HepG2 (cell line): ENCODE measurements around the gene ERFL. TPM values are rescaled to one million over a fixed set of nuclear protein-coding genes. Genes with fewer than 3 reads are reported as not detected.

ENCODE experiments used
- ETV6 ChIP-seq: sonication (generic); formaldehyde crosslinking; conservative IDR thresholded peaks from 2 replicates; pipeline ENCODE4 v1.4.0; 2020; ENCODE audit warnings: missing genetic modification reagents
- FOXC1 ChIP-seq: sonication (generic); formaldehyde crosslinking; IDR thresholded peaks from 2 replicates; pipeline ENCODE4 v1.8.0; 2022; ENCODE audit warnings: mild to moderate bottlenecking, missing genetic modification reagents, borderline replicate concordance
- HDAC1 ChIP-seq: sonication (generic); formaldehyde crosslinking; IDR thresholded peaks from 2 replicates; pipeline ENCODE4 v1.5.1; 2020; ENCODE audit warnings: mild to moderate bottlenecking, missing genetic modification reagents
- KDM5A ChIP-seq: fragments of 200-600 bp; sonication (generic); IDR thresholded peaks from 2 replicates; pipeline ENCODE4 v1.7.0; 2018; ENCODE audit warnings: antibody characterized with exemption, mild to moderate bottlenecking, low read length, borderline replicate concordance
- MTA3 ChIP-seq: sonication (generic); formaldehyde crosslinking; IDR thresholded peaks from 2 replicates; pipeline ENCODE4 v1.4.0; 2020; ENCODE audit warnings: missing genetic modification reagents
- PITX1 ChIP-seq: sonication (generic); formaldehyde crosslinking; IDR thresholded peaks from 2 replicates; pipeline ENCODE4 v1.5.1; 2020; ENCODE audit warnings: mild to moderate bottlenecking, missing genetic modification reagents
- POLR2A ChIP-seq, 2 experiments: IDR thresholded peaks; 2 replicates each; pipeline ENCODE4 v1.6.1; 2011; ENCODE audit warnings: low read depth in 2 of 2, low read length in 2 of 2, mild to moderate bottlenecking in 1 of 2, moderate library complexity in 1 of 2; ENCODE audit not compliant: insufficient read depth in 1 of 2
- RNF2 ChIP-seq: fragments of 450-650 bp; conservative IDR thresholded peaks from 2 replicates; pipeline ENCODE4 v1.6.1; 2016; ENCODE audit warnings: low read depth
- U2AF1 ChIP-seq: fragments of 200-400 bp; formaldehyde crosslinking; optimal IDR thresholded peaks from 2 replicates; pipeline ENCODE3; 2017; ENCODE audit warnings: mild to moderate bottlenecking, low read depth, low read length
- polyA plus RNA-seq, 8 experiments: library from polyadenylated mRNA; depleted of rRNA in 3 of 8; stranded (reverse) in 7 of 8; unstranded in 1 of 8; fragments of >200 nt; fragmentation: Illumina TruSeq in 4 of 8; extraction: Trizol in 4 of 8; gene quantifications; 2 replicates each; pipeline versions ENCODE4 v1.2.1 to v1.2.3, GENCODE V29; 2011 to 2016; ENCODE audit warnings: low read depth in 4 of 8, missing spikeins in 1 of 8, mixed read lengths in 1 of 8; ENCODE audit not compliant: insufficient read depth in 1 of 8
- total RNA-seq, 5 experiments: library from RNA; depleted of rRNA; stranded (reverse); fragments of >200 nt; fragmentation: Illumina TruSeq; extraction: Trizol; gene quantifications; 2 replicates each; pipeline ENCODE4 v1.2.3, GENCODE V29; 2016; ENCODE audit warnings: low read depth in 1 of 5
- TF ChIP-seq, protein P1 (sequence below): sonication (generic); formaldehyde crosslinking; IDR thresholded peaks from 2 replicates; pipeline ENCODE4 v1.4.0; 2020; ENCODE audit warnings: mild to moderate bottlenecking, missing genetic modification reagents, borderline replicate concordance
- TF ChIP-seq, protein P2 (sequence below): sonication (generic); formaldehyde crosslinking; IDR thresholded peaks from 2 replicates; pipeline ENCODE4 v1.8.1; 2023; ENCODE audit warnings: mild to moderate bottlenecking, missing genetic modification reagents
- TF ChIP-seq, protein P3 (sequence below): IDR thresholded peaks from 2 replicates; pipeline ENCODE4 v1.6.1; 2018; ENCODE audit warnings: missing genetic modification reagents, mild to moderate bottlenecking, missing compliant biosample characterization
- TF ChIP-seq, protein P4 (sequence below): sonication (generic); formaldehyde crosslinking; IDR thresholded peaks from 2 replicates; pipeline ENCODE4 v1.4.0; 2020; ENCODE audit warnings: missing genetic modification reagents
- TF ChIP-seq, protein P5 (sequence below): sonication (generic); formaldehyde crosslinking; IDR thresholded peaks from 2 replicates; pipeline ENCODE4 v1.9.0; 2021; ENCODE audit warnings: missing genetic modification reagents, borderline replicate concordance
- TF ChIP-seq, protein P6 (sequence below): sonication (generic); formaldehyde crosslinking; IDR thresholded peaks from 2 replicates; pipeline ENCODE4 v1.5.0; 2020; ENCODE audit warnings: missing genetic modification reagents, mild to moderate bottlenecking, borderline replicate concordance

Gene ERFL
- total and polyA plus RNA-seq, 2 of the 13 experiments (the other 11 are each of a cell fraction or from before 2014, with no cell fraction given) = not detected

DNA sequence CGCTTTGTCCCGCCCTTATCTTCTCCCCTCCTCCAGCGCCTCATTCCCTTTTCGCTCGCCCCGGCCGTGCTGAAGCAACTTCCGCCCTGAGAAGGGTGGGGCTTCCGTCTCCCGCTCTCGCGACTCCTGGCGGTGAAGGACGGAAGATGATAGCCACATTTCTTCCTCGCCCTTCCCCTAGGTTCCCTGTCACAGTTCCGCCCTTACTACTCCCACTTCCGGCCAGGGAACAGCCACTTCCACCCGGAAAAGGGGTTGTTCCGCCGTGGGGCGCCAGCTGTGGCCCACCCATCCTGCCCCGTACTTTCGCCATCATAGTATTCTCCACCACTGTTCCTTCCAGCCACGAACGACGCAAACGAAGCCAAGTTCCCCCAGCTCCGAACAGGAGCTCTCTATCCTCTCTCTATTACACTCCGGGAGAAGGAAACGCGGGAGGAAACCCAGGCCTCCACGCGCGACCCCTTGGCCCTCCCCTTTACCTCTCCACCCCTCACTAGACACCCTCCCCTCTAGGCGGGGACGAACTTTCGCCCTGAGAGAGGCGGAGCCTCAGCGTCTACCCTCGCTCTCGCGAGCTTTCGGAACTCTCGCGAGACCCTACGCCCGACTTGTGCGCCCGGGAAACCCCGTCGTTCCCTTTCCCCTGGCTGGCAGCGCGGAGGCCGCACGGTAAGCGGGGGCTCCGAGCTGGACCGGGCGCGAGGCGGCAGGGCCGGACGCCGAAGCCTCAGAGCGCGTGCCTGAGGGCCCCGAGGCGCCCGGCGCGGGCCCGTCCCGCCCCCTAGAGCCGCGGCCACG lies 68.4 kb downstream of the ERFL start, which contains the start of gene RPS19 (continued):
- TF ChIP-seq, protein P1, sequence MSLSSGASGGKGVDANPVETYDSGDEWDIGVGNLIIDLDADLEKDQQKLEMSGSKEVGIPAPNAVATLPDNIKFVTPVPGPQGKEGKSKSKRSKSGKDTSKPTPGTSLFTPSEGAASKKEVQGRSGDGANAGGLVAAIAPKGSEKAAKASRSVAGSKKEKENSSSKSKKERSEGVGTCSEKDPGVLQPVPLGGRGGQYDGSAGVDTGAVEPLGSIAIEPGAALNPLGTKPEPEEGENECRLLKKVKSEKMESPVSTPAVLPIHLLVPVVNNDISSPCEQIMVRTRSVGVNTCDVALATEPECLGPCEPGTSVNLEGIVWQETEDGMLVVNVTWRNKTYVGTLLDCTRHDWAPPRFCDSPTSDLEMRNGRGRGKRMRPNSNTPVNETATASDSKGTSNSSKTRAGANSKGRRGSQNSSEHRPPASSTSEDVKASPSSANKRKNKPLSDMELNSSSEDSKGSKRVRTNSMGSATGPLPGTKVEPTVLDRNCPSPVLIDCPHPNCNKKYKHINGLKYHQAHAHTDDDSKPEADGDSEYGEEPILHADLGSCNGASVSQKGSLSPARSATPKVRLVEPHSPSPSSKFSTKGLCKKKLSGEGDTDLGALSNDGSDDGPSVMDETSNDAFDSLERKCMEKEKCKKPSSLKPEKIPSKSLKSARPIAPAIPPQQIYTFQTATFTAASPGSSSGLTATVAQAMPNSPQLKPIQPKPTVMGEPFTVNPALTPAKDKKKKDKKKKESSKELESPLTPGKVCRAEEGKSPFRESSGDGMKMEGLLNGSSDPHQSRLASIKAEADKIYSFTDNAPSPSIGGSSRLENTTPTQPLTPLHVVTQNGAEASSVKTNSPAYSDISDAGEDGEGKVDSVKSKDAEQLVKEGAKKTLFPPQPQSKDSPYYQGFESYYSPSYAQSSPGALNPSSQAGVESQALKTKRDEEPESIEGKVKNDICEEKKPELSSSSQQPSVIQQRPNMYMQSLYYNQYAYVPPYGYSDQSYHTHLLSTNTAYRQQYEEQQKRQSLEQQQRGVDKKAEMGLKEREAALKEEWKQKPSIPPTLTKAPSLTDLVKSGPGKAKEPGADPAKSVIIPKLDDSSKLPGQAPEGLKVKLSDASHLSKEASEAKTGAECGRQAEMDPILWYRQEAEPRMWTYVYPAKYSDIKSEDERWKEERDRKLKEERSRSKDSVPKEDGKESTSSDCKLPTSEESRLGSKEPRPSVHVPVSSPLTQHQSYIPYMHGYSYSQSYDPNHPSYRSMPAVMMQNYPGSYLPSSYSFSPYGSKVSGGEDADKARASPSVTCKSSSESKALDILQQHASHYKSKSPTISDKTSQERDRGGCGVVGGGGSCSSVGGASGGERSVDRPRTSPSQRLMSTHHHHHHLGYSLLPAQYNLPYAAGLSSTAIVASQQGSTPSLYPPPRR = 0 out of 2 replicates have a peak, but pooled peaks have one; percentile 53
- TF ChIP-seq RNF2 (0 out of 2 replicates have a peak, but pooled peaks have one; percentile 55), PITX1 (CRISPR knock-in tag) (peak; percentile 68), FOXC1 (CRISPR knock-in tag) (no peak; the same call in 1 of the 2 replicates), MTA3 (no peak), KDM5A (peak; percentile 77; the same call in 1 of the 2 replicates), U2AF1 (no peak), POLR2A (IDR thresholded peaks at IDR 0.05; ENCODE audit: insufficient read depth in 1 of 2, low read depth in 2 of 2, low read length in 2 of 2) (peak; percentile 80 to 92), HDAC1 (CRISPR knock-in tag) (peak; percentile 89), ETV6 (CRISPR knock-in tag) (peak; percentile 100)
- TF ChIP-seq, protein P2, sequence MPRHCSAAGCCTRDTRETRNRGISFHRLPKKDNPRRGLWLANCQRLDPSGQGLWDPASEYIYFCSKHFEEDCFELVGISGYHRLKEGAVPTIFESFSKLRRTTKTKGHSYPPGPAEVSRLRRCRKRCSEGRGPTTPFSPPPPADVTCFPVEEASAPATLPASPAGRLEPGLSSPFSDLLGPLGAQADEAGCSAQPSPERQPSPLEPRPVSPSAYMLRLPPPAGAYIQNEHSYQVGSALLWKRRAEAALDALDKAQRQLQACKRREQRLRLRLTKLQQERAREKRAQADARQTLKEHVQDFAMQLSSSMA (CRISPR knock-in tag) = peak; percentile 82; the same call in 1 of the 2 replicates
- TF ChIP-seq, protein P3, sequence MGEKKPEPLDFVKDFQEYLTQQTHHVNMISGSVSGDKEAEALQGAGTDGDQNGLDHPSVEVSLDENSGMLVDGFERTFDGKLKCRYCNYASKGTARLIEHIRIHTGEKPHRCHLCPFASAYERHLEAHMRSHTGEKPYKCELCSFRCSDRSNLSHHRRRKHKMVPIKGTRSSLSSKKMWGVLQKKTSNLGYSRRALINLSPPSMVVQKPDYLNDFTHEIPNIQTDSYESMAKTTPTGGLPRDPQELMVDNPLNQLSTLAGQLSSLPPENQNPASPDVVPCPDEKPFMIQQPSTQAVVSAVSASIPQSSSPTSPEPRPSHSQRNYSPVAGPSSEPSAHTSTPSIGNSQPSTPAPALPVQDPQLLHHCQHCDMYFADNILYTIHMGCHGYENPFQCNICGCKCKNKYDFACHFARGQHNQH (CRISPR knock-in tag) = peak; percentile 44
- TF ChIP-seq, protein P4, sequence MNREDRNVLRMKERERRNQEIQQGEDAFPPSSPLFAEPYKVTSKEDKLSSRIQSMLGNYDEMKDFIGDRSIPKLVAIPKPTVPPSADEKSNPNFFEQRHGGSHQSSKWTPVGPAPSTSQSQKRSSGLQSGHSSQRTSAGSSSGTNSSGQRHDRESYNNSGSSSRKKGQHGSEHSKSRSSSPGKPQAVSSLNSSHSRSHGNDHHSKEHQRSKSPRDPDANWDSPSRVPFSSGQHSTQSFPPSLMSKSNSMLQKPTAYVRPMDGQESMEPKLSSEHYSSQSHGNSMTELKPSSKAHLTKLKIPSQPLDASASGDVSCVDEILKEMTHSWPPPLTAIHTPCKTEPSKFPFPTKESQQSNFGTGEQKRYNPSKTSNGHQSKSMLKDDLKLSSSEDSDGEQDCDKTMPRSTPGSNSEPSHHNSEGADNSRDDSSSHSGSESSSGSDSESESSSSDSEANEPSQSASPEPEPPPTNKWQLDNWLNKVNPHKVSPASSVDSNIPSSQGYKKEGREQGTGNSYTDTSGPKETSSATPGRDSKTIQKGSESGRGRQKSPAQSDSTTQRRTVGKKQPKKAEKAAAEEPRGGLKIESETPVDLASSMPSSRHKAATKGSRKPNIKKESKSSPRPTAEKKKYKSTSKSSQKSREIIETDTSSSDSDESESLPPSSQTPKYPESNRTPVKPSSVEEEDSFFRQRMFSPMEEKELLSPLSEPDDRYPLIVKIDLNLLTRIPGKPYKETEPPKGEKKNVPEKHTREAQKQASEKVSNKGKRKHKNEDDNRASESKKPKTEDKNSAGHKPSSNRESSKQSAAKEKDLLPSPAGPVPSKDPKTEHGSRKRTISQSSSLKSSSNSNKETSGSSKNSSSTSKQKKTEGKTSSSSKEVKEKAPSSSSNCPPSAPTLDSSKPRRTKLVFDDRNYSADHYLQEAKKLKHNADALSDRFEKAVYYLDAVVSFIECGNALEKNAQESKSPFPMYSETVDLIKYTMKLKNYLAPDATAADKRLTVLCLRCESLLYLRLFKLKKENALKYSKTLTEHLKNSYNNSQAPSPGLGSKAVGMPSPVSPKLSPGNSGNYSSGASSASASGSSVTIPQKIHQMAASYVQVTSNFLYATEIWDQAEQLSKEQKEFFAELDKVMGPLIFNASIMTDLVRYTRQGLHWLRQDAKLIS (CRISPR knock-in tag) = no peak
- TF ChIP-seq, protein P5, sequence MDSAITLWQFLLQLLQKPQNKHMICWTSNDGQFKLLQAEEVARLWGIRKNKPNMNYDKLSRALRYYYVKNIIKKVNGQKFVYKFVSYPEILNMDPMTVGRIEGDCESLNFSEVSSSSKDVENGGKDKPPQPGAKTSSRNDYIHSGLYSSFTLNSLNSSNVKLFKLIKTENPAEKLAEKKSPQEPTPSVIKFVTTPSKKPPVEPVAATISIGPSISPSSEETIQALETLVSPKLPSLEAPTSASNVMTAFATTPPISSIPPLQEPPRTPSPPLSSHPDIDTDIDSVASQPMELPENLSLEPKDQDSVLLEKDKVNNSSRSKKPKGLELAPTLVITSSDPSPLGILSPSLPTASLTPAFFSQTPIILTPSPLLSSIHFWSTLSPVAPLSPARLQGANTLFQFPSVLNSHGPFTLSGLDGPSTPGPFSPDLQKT = peak; percentile 40; the same call in 1 of the 2 replicates
- TF ChIP-seq, protein P6, sequence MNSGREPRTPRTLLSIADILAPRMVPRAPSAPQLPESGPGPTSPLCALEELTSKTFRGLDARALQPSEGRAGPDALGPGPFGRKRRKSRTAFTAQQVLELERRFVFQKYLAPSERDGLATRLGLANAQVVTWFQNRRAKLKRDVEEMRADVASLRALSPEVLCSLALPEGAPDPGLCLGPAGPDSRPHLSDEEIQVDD (CRISPR knock-in tag) = no peak
